A549 (cell line): Measurements from ENCODE around the gene ZBED3. TPM values are rescaled to one million over a fixed set of nuclear protein-coding genes. Genes with fewer than 3 reads are reported as not detected.

ENCODE experiments used
- ATAC-seq, 2 experiments: fragments of 200-7000 bp in 1 of 2; fragments of >200 bp in 1 of 2; cut with Nextera tagmentation in 1 of 2; cut with Tn5 transposase in 1 of 2; 3 replicates each; pipeline versions ENCODE4 v1.8.0 to v1.9.1; 2018 to 2020; ENCODE audit warnings: mild to moderate bottlenecking in 1 of 2, moderate library complexity in 1 of 2
- CTCF ChIA-PET: fragments of 300-600 bp; sonication (Branson Sonifier 250); formaldehyde crosslinking; extraction: SDS; loops from one replicate; lab custom pipeline; 2021; ENCODE audit warnings: antibody characterized with exemption, inconsistent platforms; lab: Yijun Ruan, JAX
- POLR2A ChIA-PET: fragments of 350-600 bp; formaldehyde crosslinking; extraction: SDS; loops from one replicate; lab custom pipeline; 2021; ENCODE audit warnings: antibody characterized with exemption, inconsistent platforms; lab: Yijun Ruan, JAX
- DNase-seq, 2 experiments: peaks; one replicate each; pipeline versions ENCODE4 v3.0.0 to v3.0.0-alpha.2; 2011 to 2016; ENCODE audit warnings: low read depth in 1 of 2, low spot score in 1 of 2
- FAIRE-seq: peaks from 2 replicates; lab custom pipeline; 2011; peaks lifted over from hg19 to GRCh38; lab: Jason Lieb, UNC
- H3K27ac ChIP-seq, 2 experiments: fragments of >200 bp; sonication (Bioruptor Twin); formaldehyde crosslinking; 3 replicates each; pipeline ENCODE4 v1.5.1; 2016 to 2017
- H3K4me1 ChIP-seq: fragments of >200 bp; sonication (Bioruptor Twin); formaldehyde crosslinking; 3 replicates; pipeline ENCODE4 v1.6.1; 2016
- H3K4me2 ChIP-seq: fragments of >200 bp; sonication (Bioruptor Twin); formaldehyde crosslinking; 3 replicates; pipeline ENCODE4 v1.6.1; 2016
- H3K4me3 ChIP-seq: fragments of >200 bp; sonication (Bioruptor Twin); formaldehyde crosslinking; 3 replicates; pipeline ENCODE4 v1.5.1; 2016
- H3K9me3 ChIP-seq: fragments of >200 bp; sonication (Bioruptor Twin); formaldehyde crosslinking; 3 replicates; pipeline ENCODE4 v1.6.1; 2016
- CBX2 ChIP-seq: fragments of 200-600 bp; sonication (generic); IDR thresholded peaks from 2 replicates; pipeline ENCODE4 v1.6.1; 2016; ENCODE audit warnings: low read depth, mild to moderate bottlenecking, borderline replicate concordance
- CHD2 ChIP-seq: fragments of 150-350 bp; IDR thresholded peaks from 2 replicates; pipeline ENCODE4 v1.6.1; 2014; ENCODE audit warnings: low read length; ENCODE audit not compliant: partially characterized antibody
- CHD4 ChIP-seq: fragments of 200-600 bp; sonication (generic); IDR thresholded peaks from 2 replicates; pipeline ENCODE4 v1.6.1; 2016; ENCODE audit warnings: antibody characterized with exemption, mild to moderate bottlenecking, borderline replicate concordance
- EP300 ChIP-seq, 2 experiments: fragments of >200 bp; sonication (Bioruptor Twin); formaldehyde crosslinking; IDR thresholded peaks; 2 replicates in 1 of 2; 3 replicates in 1 of 2; pipeline ENCODE4 v1.6.1; 2016 to 2017
- HEYL ChIP-seq: fragments of 250-450 bp; sonication (Bioruptor Pico); IDR thresholded peaks from 2 replicates; pipeline ENCODE4 v1.8.0; 2021; ENCODE audit warnings: mild to moderate bottlenecking, moderate library complexity
- HOXA7 ChIP-seq: fragments of 250-450 bp; sonication (Bioruptor Pico); IDR thresholded peaks from 2 replicates; pipeline ENCODE4 v1.5.0; 2020; ENCODE audit warnings: mild to moderate bottlenecking, moderate library complexity
- HOXB5 ChIP-seq: fragments of 250-450 bp; sonication (Bioruptor Pico); IDR thresholded peaks from 2 replicates; pipeline ENCODE4 v1.5.0; 2020; ENCODE audit warnings: mild to moderate bottlenecking, moderate library complexity
- JUNB ChIP-seq: fragments of >200 bp; sonication (Bioruptor Twin); formaldehyde crosslinking; IDR thresholded peaks from 2 replicates; pipeline ENCODE4 v1.6.1; 2016
- KDM1A ChIP-seq: fragments of 200-600 bp; sonication (generic); IDR thresholded peaks from 2 replicates; pipeline ENCODE4 v1.6.1; 2016; ENCODE audit warnings: low read depth, mild to moderate bottlenecking
- KDM5A ChIP-seq: fragments of 200-600 bp; sonication (generic); IDR thresholded peaks from 2 replicates; pipeline ENCODE4 v1.6.1; 2016; ENCODE audit warnings: antibody characterized with exemption, mild to moderate bottlenecking
- MAFK ChIP-seq: fragments of 450-650 bp; IDR thresholded peaks from 2 replicates; pipeline ENCODE4 v1.6.1; 2014; ENCODE audit not compliant: partially characterized antibody
- MAZ ChIP-seq: fragments of 150-350 bp; IDR thresholded peaks from 2 replicates; pipeline ENCODE4 v1.6.1; 2014; ENCODE audit warnings: antibody characterized with exemption, low read depth, low read length, borderline replicate concordance
- NR3C1 ChIP-seq: fragments of >200 bp; sonication (Bioruptor Twin); formaldehyde crosslinking; IDR thresholded peaks from 3 replicates; pipeline ENCODE4 v1.6.1; 2017
- POLR2AphosphoS2 ChIP-seq: conservative IDR thresholded peaks from 2 replicates; pipeline ENCODE4 v1.6.1; 2012; ENCODE audit warnings: low read length, improper control_type of control experiment, inconsistent platforms
- RARB ChIP-seq: fragments of 250-450 bp; sonication (Bioruptor Pico); IDR thresholded peaks from 2 replicates; pipeline ENCODE4 v1.8.0; 2021; ENCODE audit warnings: mild to moderate bottlenecking, moderate library complexity
- RNF2 ChIP-seq: fragments of 200-600 bp; sonication (generic); IDR thresholded peaks from 2 replicates; pipeline ENCODE4 v1.6.1; 2016; ENCODE audit warnings: low read depth, mild to moderate bottlenecking, antibody characterized with exemption, moderate library complexity, borderline replicate concordance
- SMC3 ChIP-seq: fragments of >200 bp; sonication (Bioruptor Twin); formaldehyde crosslinking; IDR thresholded peaks from 3 replicates; pipeline ENCODE4 v1.6.1; 2018; ENCODE audit warnings: inconsistent platforms
- TFCP2L1 ChIP-seq: fragments of 250-450 bp; sonication (Bioruptor Pico); IDR thresholded peaks from 2 replicates; pipeline ENCODE4 v1.5.0; 2021; ENCODE audit warnings: mild to moderate bottlenecking
- ZFP36 ChIP-seq: fragments of 450-650 bp; IDR thresholded peaks from 2 replicates; pipeline ENCODE4 v1.6.1; 2014; ENCODE audit warnings: borderline replicate concordance; ENCODE audit not compliant: partially characterized antibody
- WGBS: methylation state at CpG from one replicate; pipeline ENCODE4 v1.1.6; 2017; ENCODE audit errors: missing lambda C conversion rate; 5-methylcytosine and 5-hydroxymethylcytosine counted together
- polyA plus RNA-seq, 4 experiments: library from polyadenylated mRNA; depleted of rRNA in 3 of 4; stranded (reverse); fragments of >200 nt; fragmentation: RNase III in 1 of 4; extraction: RNeasy Plus Mini Kit Qiagen cat#74134 plus additional on column Dnase treatment in 1 of 4; gene quantifications; 2 replicates in 3 of 4; 3 replicates in 1 of 4; pipeline ENCODE4 v1.2.3, GENCODE V29; 2011 to 2017
- TF ChIP-seq, protein P1 (sequence below): fragments of 150-350 bp; IDR thresholded peaks from 2 replicates; pipeline ENCODE4 v1.6.1; 2014; ENCODE audit warnings: low read depth, mild to moderate bottlenecking, low read length
- TF ChIP-seq, protein P2 (sequence below): fragments of >200 bp; sonication (Bioruptor Twin); formaldehyde crosslinking; IDR thresholded peaks from 3 replicates; pipeline ENCODE4 v1.5.1; 2016
- TF ChIP-seq, protein P3 (sequence below): fragments of 450-650 bp; IDR thresholded peaks from 2 replicates; pipeline ENCODE4 v1.6.1; 2014; ENCODE audit warnings: antibody characterized with exemption
- TF ChIP-seq, protein P4 (sequence below): IDR thresholded peaks from 2 replicates; pipeline ENCODE4 v1.6.1; 2012

The ZBED3 gene
- polyA plus RNA-seq, 2 of the 4 experiments (the other 2 are of a cell fraction) = 4.1 to 10.5 TPM

DNA sequence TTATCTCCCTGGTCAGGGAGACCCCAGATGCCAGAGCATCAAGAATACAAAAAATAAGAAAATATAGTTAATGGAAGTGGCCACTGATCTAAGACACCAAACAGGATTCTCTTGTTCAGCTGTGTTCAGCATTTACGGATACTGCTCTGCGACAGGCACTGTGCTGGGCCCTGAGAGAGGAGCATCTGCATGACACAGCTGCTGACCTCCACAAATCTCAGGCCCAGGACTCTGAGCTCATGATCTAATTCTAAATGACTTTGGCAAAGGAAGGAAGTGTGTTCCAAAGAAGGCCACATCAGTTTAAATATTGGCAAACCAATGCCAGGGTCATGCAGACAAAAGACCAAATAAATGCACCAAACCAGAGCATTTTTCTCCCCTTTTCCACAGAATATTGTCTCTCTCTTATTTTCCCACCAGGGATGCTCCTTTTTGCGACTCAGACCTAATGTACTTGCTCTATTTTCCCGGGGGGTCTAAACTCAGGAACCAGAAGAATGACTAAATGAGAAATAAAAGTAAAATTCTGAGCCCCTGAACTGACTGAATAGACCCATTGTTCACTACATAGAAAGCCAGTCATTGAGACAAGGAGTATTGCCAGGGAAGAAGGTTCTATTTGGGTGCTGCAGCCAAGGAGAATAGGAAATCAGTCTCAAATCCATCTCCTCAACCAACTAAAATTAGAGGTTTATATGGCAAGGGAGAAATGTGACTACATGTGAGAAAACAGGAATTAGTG lies 58.3 kb downstream of the ZBED3 start:
- H3K27ac ChIP-seq = no peak overlapping the region
- FAIRE-seq (no peak), DNase-seq (peak in 1 of 2 experiments; percentile 4), ATAC-seq (no peak)
- TF ChIP-seq NR3C1 (no peak), JUNB (no peak), CHD4 (no peak), CBX2 (no peak), TFCP2L1 (CRISPR knock-in tag) (no peak), KDM5A (no peak), KDM1A (no peak), SMC3 (no peak), EP300 (IDR thresholded peaks at IDR 0.05) (no peak), MAFK (no peak)
- TF ChIP-seq, protein P1, sequence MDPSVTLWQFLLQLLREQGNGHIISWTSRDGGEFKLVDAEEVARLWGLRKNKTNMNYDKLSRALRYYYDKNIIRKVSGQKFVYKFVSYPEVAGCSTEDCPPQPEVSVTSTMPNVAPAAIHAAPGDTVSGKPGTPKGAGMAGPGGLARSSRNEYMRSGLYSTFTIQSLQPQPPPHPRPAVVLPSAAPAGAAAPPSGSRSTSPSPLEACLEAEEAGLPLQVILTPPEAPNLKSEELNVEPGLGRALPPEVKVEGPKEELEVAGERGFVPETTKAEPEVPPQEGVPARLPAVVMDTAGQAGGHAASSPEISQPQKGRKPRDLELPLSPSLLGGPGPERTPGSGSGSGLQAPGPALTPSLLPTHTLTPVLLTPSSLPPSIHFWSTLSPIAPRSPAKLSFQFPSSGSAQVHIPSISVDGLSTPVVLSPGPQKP = no peak
- TF ChIP-seq, protein P2, sequence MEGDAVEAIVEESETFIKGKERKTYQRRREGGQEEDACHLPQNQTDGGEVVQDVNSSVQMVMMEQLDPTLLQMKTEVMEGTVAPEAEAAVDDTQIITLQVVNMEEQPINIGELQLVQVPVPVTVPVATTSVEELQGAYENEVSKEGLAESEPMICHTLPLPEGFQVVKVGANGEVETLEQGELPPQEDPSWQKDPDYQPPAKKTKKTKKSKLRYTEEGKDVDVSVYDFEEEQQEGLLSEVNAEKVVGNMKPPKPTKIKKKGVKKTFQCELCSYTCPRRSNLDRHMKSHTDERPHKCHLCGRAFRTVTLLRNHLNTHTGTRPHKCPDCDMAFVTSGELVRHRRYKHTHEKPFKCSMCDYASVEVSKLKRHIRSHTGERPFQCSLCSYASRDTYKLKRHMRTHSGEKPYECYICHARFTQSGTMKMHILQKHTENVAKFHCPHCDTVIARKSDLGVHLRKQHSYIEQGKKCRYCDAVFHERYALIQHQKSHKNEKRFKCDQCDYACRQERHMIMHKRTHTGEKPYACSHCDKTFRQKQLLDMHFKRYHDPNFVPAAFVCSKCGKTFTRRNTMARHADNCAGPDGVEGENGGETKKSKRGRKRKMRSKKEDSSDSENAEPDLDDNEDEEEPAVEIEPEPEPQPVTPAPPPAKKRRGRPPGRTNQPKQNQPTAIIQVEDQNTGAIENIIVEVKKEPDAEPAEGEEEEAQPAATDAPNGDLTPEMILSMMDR = no peak
- TF ChIP-seq, protein P3, sequence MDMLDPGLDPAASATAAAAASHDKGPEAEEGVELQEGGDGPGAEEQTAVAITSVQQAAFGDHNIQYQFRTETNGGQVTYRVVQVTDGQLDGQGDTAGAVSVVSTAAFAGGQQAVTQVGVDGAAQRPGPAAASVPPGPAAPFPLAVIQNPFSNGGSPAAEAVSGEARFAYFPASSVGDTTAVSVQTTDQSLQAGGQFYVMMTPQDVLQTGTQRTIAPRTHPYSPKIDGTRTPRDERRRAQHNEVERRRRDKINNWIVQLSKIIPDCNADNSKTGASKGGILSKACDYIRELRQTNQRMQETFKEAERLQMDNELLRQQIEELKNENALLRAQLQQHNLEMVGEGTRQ = no peak
- TF ChIP-seq, protein P4, sequence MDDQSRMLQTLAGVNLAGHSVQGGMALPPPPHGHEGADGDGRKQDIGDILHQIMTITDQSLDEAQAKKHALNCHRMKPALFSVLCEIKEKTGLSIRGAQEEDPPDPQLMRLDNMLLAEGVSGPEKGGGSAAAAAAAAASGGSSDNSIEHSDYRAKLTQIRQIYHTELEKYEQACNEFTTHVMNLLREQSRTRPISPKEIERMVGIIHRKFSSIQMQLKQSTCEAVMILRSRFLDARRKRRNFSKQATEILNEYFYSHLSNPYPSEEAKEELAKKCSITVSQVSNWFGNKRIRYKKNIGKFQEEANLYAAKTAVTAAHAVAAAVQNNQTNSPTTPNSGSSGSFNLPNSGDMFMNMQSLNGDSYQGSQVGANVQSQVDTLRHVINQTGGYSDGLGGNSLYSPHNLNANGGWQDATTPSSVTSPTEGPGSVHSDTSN = no peak
- ChIA-PET POLR2A (no interaction called here), CTCF (interaction anchor here (0.6 to 2.1 kb wide), 4 partner anchors 13 to 435 kb away, joined by 3 to 7 read pairs (median 4); no protein-coding TSS in a partner anchor)
- H3K9me3 ChIP-seq = peaks cover 12% of the 10 kb centered on the region
- 65% methylated on average over 4 of the region's 4 CpGs for WGBS
- H3K4me3 ChIP-seq = no peak overlapping the region
- no peak overlapping the region for H3K4me2 ChIP-seq
- peaks cover 11% of the 10 kb centered on the region for H3K4me1 ChIP-seq

DNA sequence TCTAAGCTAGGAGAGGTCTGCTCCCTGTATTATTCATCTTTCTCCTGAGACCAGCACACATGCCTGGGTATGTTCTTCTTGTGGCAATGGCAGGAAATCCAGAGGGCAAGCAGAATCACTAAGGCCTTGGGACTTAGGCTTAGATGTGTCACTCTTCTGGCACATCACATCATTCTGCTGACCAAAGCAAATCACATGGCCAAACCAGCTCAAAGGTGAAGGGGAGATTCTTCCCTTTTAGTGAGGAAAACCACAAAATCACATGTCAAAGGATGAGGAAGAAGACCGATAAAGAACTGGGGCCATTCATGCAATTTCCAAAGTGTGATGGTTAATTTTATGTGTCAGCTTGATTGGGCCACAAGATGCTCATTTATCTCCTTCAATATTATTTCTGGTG lies 62.6 kb downstream of the ZBED3 start:
- H3K9me3 ChIP-seq = peaks cover 9% of the 10 kb centered on the region
- ChIA-PET POLR2A (no interaction called here), CTCF (interaction anchor here (1.0 to 4.4 kb wide), 5 partner anchors 8 to 423 kb away, joined by 3 to 29 read pairs (median 5); no protein-coding TSS in a partner anchor)
- ATAC-seq (no peak), DNase-seq (no peak)
- WGBS = 76% methylated on average over 1 of the region's 1 CpG
- TF ChIP-seq MAFK = peak; percentile 77
- no peak for TF ChIP-seq POLR2AphosphoS2
- TF ChIP-seq, all 56 proteins: peak for 1
- Histone ChIP-seq H3K4me3 (no peak overlapping the region), H3K27ac (no peak overlapping the region), H3K4me1 (no peaks in the 10 kb centered on the region), H3K4me2 (no peak overlapping the region)
- FAIRE-seq = no peak

DNA sequence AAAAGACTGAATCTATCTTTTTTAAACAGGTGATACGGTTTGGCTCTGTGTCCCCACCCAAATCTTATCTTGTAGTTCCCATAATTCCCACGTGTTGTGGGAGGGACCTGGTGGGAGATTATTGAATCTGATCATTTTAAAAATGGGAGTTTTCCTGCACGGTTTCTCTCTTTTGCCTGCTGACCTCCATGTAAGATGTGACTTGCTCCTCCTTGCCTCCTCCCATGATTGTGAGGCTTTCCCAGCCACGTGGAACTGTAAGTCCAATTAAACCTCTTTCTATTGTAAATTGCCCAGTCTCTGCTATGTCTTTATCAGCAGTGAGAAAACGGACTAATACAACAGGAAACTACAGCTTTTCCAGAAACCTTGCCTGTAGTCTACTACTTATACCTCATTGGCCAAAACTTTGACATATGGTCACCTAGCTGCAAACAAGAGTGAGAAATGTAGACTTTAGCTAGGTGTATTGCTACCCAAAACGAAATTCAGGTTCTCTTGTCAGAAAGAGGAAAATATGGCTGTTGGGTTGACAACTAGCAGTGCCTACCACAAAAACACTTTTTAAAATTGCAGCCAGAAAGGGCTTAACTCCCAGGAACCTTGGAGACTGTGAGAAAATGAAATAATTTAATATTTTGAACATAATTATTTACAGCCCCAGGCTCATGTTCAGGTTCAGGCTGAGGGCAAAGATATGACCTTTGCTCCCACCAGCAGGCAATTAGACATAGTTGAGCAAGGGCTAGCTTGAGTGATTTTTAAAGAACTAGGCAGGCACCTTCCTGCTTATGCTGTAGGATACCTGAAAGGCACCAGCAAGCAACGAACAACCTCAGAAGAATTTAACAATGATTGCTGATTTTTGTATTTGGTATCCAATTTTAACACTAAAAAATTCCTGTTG lies 64.3 kb downstream of the ZBED3 start:
- Histone ChIP-seq H3K9me3 (no peaks in the 10 kb centered on the region), H3K4me1 (no peaks in the 10 kb centered on the region), H3K27ac (no peak overlapping the region), H3K4me3 (no peak overlapping the region), H3K4me2 (no peak overlapping the region)
- CTCF ChIA-PET = interaction anchor here (1.0 to 1.3 kb wide), 2 partner anchors 158 to 248 kb away, joined by 3 to 4 read pairs; no protein-coding TSS in a partner anchor
- POLR2A ChIA-PET = no interaction called here
- 28% methylated on average over 7 of the region's 7 CpGs for WGBS
- FAIRE-seq = no peak
- no peak for DNase-seq
- TF ChIP-seq TFCP2L1 (CRISPR knock-in tag) (no peak), HEYL (CRISPR knock-in tag) (no peak), MAZ (no peak), HOXA7 (CRISPR knock-in tag) (no peak), RARB (no peak), RNF2 (no peak), ZFP36 (no peak), CHD2 (no peak), HOXB5 (CRISPR knock-in tag) (no peak), CHD4 (no peak), NR3C1 (no peak)
- ATAC-seq = no peak
